ENCODE data around the gene TNRC6C. TPM values are rescaled to one million over a fixed set of nuclear protein-coding genes. Genes with fewer than 3 reads are reported as not detected.

TNRC6C gene
- total RNA-seq, 2 experiments from 2014 or later, result 74.7 TPM

DNA sequence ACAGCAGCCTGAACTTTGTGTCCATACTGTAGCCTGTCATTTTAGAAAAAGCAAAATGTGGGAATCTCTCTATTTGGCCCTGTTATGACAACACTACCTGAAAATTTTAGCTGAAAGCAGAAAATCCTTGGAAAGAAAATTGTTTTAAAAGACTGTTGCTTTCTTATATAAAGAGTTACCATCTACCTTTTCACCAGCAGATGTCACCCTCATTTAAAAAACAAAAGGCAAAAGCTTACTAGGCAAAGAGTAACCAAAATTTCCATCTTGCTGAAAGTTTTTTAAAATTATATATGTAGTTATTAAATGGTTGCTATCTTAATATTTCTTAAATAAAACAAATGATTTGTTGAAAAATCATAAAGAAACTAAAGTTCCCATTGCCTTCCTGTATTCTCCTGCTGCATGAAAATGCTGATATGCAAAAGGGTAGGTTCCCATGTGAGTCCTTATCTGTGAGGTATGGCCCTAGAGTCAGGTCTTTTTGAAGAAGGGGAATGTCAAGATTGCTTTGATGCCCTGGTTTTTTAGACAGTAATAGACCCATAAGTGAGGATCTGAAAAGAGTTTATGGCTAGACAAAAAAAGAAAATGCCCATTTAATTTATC is 61.0 kb downstream of the TNRC6C start:
- Mint-ChIP-seq H3K9me3 (no peaks in the 10 kb centered on the region), H3K36me3 (peaks cover 4% of the 10 kb centered on the region), H3K27ac (peak overlapping the region; percentile 85), H3K4me1 (peaks cover 22% of the 10 kb centered on the region), H3K4me3 (peak overlapping the region; percentile 68), H3K27me3 (no peaks in the 10 kb centered on the region)
- POLR2A ChIA-PET, result interaction anchor here (0.6 to 3.2 kb wide), 3 partner anchors 61 to 230 kb away, joined by 3 to 15 read pairs (median 9); partner anchors contain the start of gene TNRC6C
- ATAC-seq (ENCODE audit: low read depth) (no peak), DNase-seq (no peak)

- H3K4me1 Mint-ChIP-seq, result peaks cover 22% of the 10 kb centered on the region
- POLR2A ChIA-PET, result interaction anchor here (0.5 to 3.2 kb wide), 3 partner anchors 62 to 724 kb away, joined by 3 to 15 read pairs (median 3); partner anchors contain the start of gene TNRC6C
- no peak for DNase-seq
- H3K27me3 Mint-ChIP-seq, result no peaks in the 10 kb centered on the region
- ATAC-seq (ENCODE audit: low read depth), result peak; percentile 63
- peaks cover 4% of the 10 kb centered on the region for H3K36me3 Mint-ChIP-seq
- H3K9me3 Mint-ChIP-seq, result no peaks in the 10 kb centered on the region
- H3K27ac Mint-ChIP-seq, result peak overlapping the region; percentile 85
- peak overlapping the region; percentile 68 for H3K4me3 Mint-ChIP-seq
Measured at GRCh38 chr17:78019976-78020716, 61.6 kb downstream of the TNRC6C start.

DNA sequence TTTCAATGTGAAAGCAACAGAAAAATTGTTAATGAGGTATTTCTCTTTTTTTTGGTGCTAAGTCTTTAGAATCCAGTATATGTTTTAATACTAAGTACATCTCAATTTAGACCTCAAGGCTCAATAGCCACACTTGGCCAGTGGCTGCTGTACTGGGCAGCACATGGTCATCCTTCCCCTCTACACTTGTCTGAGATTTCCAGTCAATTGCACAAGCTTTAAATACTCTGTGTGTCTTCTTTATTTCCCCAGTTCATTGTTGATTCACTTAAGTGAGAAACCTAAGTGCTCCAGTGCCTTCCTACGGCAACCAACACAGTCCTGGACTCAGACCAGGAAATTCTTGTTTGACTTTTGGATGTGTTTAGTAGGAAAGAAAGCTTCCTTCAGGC is 62.2 kb downstream of the TNRC6C start:
- ATAC-seq (ENCODE audit: low read depth) (no peak), DNase-seq (no peak)
- Mint-ChIP-seq H3K36me3 (peaks cover 4% of the 10 kb centered on the region), H3K9me3 (no peaks in the 10 kb centered on the region), H3K27me3 (no peaks in the 10 kb centered on the region), H3K4me1 (peaks cover 22% of the 10 kb centered on the region), H3K27ac (peak overlapping the region; percentile 85), H3K4me3 (peak overlapping the region; percentile 53)
- POLR2A ChIA-PET, result interaction anchor here (3.2 kb wide), 1 partner anchor 63 kb away, joined by 15 read pairs; the partner anchor contains the start of gene TNRC6C

DNA sequence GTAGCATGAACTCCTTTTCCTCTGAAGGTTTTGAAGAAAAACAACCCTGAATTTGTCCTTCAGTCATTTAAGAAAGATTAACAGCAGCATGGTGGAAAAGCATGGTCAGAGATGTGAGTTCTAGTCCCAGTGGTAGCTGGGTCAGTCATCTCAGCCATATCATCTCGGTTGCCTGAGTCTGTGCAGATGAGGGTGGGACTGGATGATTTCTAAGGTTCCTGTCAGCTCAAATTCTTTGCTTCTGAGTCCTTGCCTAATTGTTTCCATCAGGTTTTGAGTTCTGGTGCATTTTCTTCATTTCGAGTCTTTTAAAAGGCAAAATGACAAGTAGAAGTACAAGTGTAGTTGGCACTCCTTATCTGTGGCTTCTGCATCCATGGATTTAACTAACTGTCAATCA is 63.9 kb downstream of the TNRC6C start:
- Mint-ChIP-seq H3K36me3 (peaks cover 8% of the 10 kb centered on the region), H3K27ac (no peak overlapping the region), H3K27me3 (no peaks in the 10 kb centered on the region), H3K9me3 (no peaks in the 10 kb centered on the region), H3K4me1 (peaks cover 24% of the 10 kb centered on the region), H3K4me3 (no peak overlapping the region)
- DNase-seq (no peak), ATAC-seq (ENCODE audit: low read depth) (no peak)
- POLR2A ChIA-PET, result no interaction called here

- POLR2A ChIA-PET, result no interaction called here
- DNase-seq (no peak), ATAC-seq (ENCODE audit: low read depth) (no peak)
- Mint-ChIP-seq H3K4me3 (no peak overlapping the region), H3K36me3 (peaks cover 11% of the 10 kb centered on the region), H3K27me3 (no peaks in the 10 kb centered on the region), H3K9me3 (no peaks in the 10 kb centered on the region), H3K4me1 (peaks cover 26% of the 10 kb centered on the region), H3K27ac (peak overlapping the region; percentile 22)
Measured at GRCh38 chr17:78023042-78023441, 64.5 kb downstream of the TNRC6C start.

DNA sequence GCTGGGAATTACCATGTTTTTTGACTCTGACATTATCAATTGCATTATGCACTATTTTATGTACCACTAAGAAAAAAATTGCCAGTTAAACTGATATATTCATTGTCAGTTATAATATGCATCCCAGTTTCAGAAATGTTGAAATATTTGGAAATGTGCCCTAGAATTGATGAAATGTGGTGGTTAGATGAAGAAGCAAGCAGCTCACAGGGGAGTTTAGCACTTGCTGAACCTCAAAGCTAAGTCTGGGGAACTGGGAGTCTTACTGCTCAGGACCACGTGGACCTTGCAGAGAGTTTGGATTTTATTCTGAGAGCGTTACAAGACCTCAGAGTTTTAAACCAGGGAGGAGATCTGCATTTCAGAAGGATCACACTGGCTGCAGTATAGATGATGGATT is 67.9 kb downstream of the TNRC6C start:
- ATAC-seq (ENCODE audit: low read depth) (no peak), DNase-seq (no peak)
- Mint-ChIP-seq H3K4me3 (no peak overlapping the region), H3K4me1 (peaks cover 8% of the 10 kb centered on the region), H3K27ac (no peak overlapping the region), H3K27me3 (no peaks in the 10 kb centered on the region), H3K36me3 (peaks cover 15% of the 10 kb centered on the region), H3K9me3 (no peaks in the 10 kb centered on the region)
- POLR2A ChIA-PET, result interaction anchor here (0.7 kb wide), 1 partner anchor 68 kb away, joined by 3 read pairs; the partner anchor contains the start of gene TNRC6C

GRCh38 chr17:78027121-78027520 is 68.6 kb downstream of the TNRC6C start:
- H3K36me3 Mint-ChIP-seq, result peaks cover 17% of the 10 kb centered on the region
- ATAC-seq (ENCODE audit: low read depth) (no peak), DNase-seq (no peak)
- no peak overlapping the region for H3K27ac Mint-ChIP-seq
- peaks cover 8% of the 10 kb centered on the region for H3K4me1 Mint-ChIP-seq
- H3K4me3 Mint-ChIP-seq, result no peak overlapping the region
- POLR2A ChIA-PET, result no interaction called here
- no peaks in the 10 kb centered on the region for H3K27me3 Mint-ChIP-seq
- H3K9me3 Mint-ChIP-seq, result no peaks in the 10 kb centered on the region

DNA sequence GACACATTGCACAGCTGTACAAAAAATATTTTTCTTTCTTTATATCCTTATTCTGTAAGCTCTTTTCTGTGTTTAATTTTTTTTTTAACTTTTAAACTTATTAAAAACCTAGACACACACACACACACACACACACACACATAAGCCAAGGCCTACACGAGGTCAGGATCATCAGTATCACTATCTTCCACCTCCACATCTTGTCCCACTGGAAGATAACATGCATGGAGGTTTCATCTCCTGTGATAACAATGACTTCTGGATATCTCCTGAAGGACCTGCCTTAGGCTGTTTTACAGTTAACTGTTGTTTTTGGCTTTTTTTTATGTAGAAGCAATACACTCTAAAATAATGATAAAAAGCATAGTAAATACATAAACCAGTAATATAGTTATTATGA is 71.2 kb downstream of the TNRC6C start:
- Mint-ChIP-seq H3K4me1 (peaks cover 10% of the 10 kb centered on the region), H3K4me3 (no peak overlapping the region), H3K36me3 (peaks cover 27% of the 10 kb centered on the region), H3K9me3 (no peaks in the 10 kb centered on the region), H3K27ac (no peak overlapping the region), H3K27me3 (no peaks in the 10 kb centered on the region)
- POLR2A ChIA-PET, result no interaction called here
- ATAC-seq (ENCODE audit: low read depth) (no peak), DNase-seq (no peak)

GRCh38 chr17:78031435-78031834 is 72.9 kb downstream of the TNRC6C start:
- POLR2A ChIA-PET, result no interaction called here
- no peaks in the 10 kb centered on the region for H3K27me3 Mint-ChIP-seq
- ATAC-seq (ENCODE audit: low read depth) (no peak), DNase-seq (no peak)
- no peaks in the 10 kb centered on the region for H3K9me3 Mint-ChIP-seq
- no peak overlapping the region for H3K4me3 Mint-ChIP-seq
- peaks cover 10% of the 10 kb centered on the region for H3K4me1 Mint-ChIP-seq
- peaks cover 29% of the 10 kb centered on the region for H3K36me3 Mint-ChIP-seq
- H3K27ac Mint-ChIP-seq, result no peak overlapping the region

DNA sequence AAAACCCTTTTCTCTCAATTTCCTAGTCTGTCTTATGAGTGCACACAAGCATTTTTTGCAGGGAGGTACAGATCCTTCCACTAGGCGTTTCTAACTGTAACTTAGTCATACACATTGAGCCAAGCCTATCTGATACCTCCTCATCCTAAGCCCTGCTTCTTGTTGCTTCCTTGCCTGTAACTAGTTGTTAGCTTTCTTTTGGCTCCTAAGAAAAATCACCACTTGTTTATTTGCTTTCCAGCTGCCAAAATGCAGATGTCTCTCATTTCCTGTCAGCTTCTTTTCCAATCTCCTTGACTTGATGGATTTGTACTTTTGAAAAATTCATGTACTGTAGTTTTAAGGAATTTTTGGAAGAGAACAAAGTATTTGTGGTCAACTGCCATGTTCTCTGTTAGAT is 73.7 kb downstream of the TNRC6C start:
- no peak for DNase-seq
- Mint-ChIP-seq H3K9me3 (no peaks in the 10 kb centered on the region), H3K4me1 (peaks cover 9% of the 10 kb centered on the region), H3K4me3 (no peak overlapping the region), H3K27ac (no peak overlapping the region), H3K36me3 (peaks cover 28% of the 10 kb centered on the region), H3K27me3 (no peaks in the 10 kb centered on the region)
- no peak for ATAC-seq (ENCODE audit: low read depth)
- POLR2A ChIA-PET, result no interaction called here

GRCh38 chr17:78034429-78035091 is 76.1 kb downstream of the TNRC6C start:
- peaks cover 30% of the 10 kb centered on the region for H3K36me3 Mint-ChIP-seq
- H3K4me1 Mint-ChIP-seq, result peaks cover 4% of the 10 kb centered on the region

DNA sequence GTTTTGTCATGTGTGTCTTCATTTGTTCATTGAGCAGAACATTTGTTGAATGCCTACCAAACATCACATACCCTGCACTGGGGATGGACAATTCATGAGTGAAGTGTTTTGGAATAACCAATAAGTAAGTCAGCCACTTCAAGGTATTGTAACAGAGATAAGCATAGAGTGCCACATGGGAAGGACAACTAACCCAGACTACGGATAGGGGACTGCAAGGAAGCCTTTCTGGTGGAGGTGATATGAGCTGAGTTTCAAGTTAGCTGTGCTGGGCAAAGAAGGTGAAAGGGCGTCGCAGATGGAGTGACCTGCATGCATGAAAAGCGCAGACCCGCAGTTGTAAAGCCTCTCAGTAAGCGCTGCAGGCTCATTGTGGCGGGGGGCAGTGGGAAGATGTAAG is 78.8 kb downstream of the TNRC6C start:
- ATAC-seq (ENCODE audit: low read depth) (no peak), DNase-seq (no peak)
- H3K36me3 Mint-ChIP-seq, result peaks cover 31% of the 10 kb centered on the region
- no peak overlapping the region for H3K27ac Mint-ChIP-seq
- peaks cover 7% of the 10 kb centered on the region for H3K4me1 Mint-ChIP-seq
- H3K4me3 Mint-ChIP-seq, result no peak overlapping the region
- POLR2A ChIA-PET, result no interaction called here
- H3K9me3 Mint-ChIP-seq, result no peaks in the 10 kb centered on the region
- no peaks in the 10 kb centered on the region for H3K27me3 Mint-ChIP-seq

More at GRCh38 chr17:78034429-78035091, 76.1 kb downstream of the TNRC6C start:
- no peak for DNase-seq
- Mint-ChIP-seq H3K9me3 (no peaks in the 10 kb centered on the region), H3K27ac (no peak overlapping the region), H3K4me3 (no peak overlapping the region), H3K27me3 (no peaks in the 10 kb centered on the region)
- POLR2A ChIA-PET, result no interaction called here
- ATAC-seq (ENCODE audit: low read depth), result no peak

DNA sequence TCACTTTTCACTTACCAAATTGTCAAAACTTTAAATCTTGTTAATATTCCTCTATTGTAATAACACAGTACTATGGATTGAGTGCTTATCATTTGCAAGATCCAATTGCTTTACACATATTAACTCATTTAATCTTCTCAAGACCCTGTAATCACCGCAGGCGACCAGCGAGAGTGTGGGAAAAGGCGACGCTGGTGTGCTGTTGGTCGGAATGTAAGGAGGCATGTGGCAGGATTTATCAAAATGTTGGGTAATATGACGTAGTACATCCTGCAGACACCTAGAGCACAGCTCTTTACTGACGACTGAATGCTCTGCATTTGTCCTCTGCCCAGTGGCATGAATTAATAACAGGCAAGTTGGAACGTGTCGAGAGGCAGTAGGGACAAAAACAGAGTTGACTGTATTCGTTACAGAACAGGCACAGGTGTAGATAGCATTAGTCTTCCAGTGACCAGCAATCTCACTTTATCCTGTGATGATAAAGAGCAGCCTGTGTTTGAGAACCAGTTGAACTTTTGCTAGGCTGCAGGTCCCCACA is 80.3 kb downstream of the TNRC6C start:
- Mint-ChIP-seq H3K4me1 (peaks cover 6% of the 10 kb centered on the region), H3K9me3 (no peaks in the 10 kb centered on the region), H3K36me3 (peaks cover 31% of the 10 kb centered on the region), H3K27ac (no peak overlapping the region), H3K27me3 (no peaks in the 10 kb centered on the region), H3K4me3 (no peak overlapping the region)
- POLR2A ChIA-PET, result no interaction called here
- DNase-seq (no peak), ATAC-seq (ENCODE audit: low read depth) (no peak)

Measured in activated naive CD8-positive, alpha-beta T cell treated with anti-CD3 and anti-CD28 coated beads, Interleukin-2, amount 10 ng/mL, durations not matched to agents 7 days and 5 days (primary cell).